ENCODE measurements around the gene PCSK2. TPM values are rescaled to one million over a fixed set of nuclear protein-coding genes. Genes with fewer than 3 reads are reported as not detected.

PCSK2 gene
- total RNA-seq, 2 donors from 2014 or later = 0.18 to 2.7 TPM

GRCh38 chr20:17504898-17505635 lies 278.2 kb downstream of the PCSK2 start:
- H3K9me3 ChIP-seq = no peaks in the 10 kb centered on the region
- H3K27ac ChIP-seq = peak overlapping the region in 1 of 2 donors; percentile 15
- intact Hi-C loops (cut with DNase I) = loop anchor here (1.0 to 5.0 kb wide), 4 partner anchors 112 to 492 kb away; no protein-coding TSS in a partner anchor
- no peaks in the 10 kb centered on the region for H3K4me1 ChIP-seq (replicated peaks)
- WGBS = 3% methylated on average over 27 of the region's 30 CpGs
- H3K27me3 ChIP-seq (replicated peaks; ENCODE audit: insufficient read depth) = no peaks in the 10 kb centered on the region
- peak; percentile 18 for DNase-seq (ENCODE audit: low spot score)
- no peak for TF ChIP-seq POLR2A (IDR thresholded peaks at IDR 0.05)
- TF ChIP-seq, protein P1, sequence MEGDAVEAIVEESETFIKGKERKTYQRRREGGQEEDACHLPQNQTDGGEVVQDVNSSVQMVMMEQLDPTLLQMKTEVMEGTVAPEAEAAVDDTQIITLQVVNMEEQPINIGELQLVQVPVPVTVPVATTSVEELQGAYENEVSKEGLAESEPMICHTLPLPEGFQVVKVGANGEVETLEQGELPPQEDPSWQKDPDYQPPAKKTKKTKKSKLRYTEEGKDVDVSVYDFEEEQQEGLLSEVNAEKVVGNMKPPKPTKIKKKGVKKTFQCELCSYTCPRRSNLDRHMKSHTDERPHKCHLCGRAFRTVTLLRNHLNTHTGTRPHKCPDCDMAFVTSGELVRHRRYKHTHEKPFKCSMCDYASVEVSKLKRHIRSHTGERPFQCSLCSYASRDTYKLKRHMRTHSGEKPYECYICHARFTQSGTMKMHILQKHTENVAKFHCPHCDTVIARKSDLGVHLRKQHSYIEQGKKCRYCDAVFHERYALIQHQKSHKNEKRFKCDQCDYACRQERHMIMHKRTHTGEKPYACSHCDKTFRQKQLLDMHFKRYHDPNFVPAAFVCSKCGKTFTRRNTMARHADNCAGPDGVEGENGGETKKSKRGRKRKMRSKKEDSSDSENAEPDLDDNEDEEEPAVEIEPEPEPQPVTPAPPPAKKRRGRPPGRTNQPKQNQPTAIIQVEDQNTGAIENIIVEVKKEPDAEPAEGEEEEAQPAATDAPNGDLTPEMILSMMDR (IDR thresholded peaks at IDR 0.05) = peak; percentile 60 to 77 (median 68)
- H3K4me3 ChIP-seq = peak overlapping the region; percentile 30 to 34
- no peaks in the 10 kb centered on the region for H3K36me3 ChIP-seq

DNA sequence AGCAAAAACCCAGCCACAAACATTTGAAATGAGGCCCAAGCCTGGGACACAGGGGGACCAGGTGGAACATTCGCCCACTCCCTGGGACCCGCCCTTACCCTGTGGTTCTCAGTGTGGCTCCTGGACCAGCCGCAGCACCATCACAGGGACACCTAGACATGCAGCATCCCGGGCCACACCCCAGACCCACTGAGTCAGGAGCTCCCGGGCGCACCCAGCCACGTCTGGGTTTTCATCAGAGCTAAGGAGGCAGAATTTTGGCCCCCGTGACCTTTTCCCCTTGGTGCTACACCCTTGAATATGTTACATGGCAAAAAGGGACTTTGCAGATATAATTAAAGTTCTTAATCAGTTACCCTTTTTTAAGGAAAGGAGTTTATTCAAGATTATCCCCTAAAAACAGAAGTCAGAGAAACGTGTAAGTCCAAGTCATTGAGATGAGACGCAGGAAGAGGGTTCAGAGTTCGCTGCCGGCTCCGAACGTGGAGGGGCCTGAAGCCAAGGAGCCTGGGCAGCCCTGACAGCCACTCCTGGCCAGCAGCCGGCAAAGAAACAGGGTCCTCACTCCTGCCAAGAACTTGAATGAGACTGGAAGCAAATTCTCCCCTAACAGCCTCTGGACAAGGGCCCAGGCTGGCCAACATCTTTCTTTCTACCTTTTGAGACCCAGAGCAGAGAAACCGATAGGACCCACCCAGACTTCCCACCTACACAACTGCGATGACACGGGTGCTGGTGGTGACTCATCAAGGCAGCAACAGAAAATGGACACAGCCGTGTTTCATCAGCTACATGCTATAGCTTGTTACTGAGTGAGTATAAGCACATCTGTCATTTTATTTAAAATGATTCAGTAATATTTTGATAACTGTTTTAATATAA lies 279.0 kb downstream of the PCSK2 start:
- no peaks in the 10 kb centered on the region for H3K9me3 ChIP-seq
- H3K4me1 ChIP-seq (replicated peaks) = no peaks in the 10 kb centered on the region
- peak overlapping the region; percentile 30 to 34 for H3K4me3 ChIP-seq
- DNase-seq (ENCODE audit: low spot score) = no peak
- WGBS = 85% methylated on average over 19 of the region's 19 CpGs
- intact Hi-C loops (cut with DNase I) = loop anchor here (1.0 to 5.0 kb wide), 2 partner anchors 111 to 391 kb away; no protein-coding TSS in a partner anchor
- H3K27me3 ChIP-seq (replicated peaks; ENCODE audit: insufficient read depth) = no peaks in the 10 kb centered on the region
- TF ChIP-seq POLR2AphosphoS5 (IDR thresholded peaks at IDR 0.05) = no peak
- no peak for TF ChIP-seq POLR2A (IDR thresholded peaks at IDR 0.05)
- TF ChIP-seq, protein P1 (IDR thresholded peaks at IDR 0.05) = no peak
- H3K36me3 ChIP-seq = no peaks in the 10 kb centered on the region
- H3K27ac ChIP-seq = no peak overlapping the region

DNA sequence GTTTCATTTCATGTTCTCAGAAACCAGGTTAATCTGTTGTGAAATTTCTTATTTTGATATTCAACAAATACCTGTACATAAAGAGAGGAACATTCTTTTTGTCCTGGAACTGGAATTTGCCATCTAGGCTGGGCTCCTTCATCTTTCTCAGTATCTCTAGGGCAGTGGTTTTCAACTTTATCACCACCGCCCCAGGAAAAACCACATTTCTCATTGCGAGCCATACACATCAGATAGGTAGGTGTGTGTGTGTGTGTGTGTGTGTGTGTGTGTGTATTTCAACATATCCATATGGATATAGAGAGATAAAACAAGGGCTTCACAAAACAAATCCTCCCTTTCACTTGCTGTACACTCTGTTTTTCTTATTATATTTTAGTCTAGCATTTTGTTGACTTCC lies 280.2 kb downstream of the PCSK2 start:
- DNase-seq (ENCODE audit: low spot score) = no peak
- Histone ChIP-seq H3K9me3 (no peaks in the 10 kb centered on the region), H3K4me3 (no peak overlapping the region), H3K4me1 (replicated peaks) (no peaks in the 10 kb centered on the region), H3K27me3 (replicated peaks; ENCODE audit: insufficient read depth) (no peaks in the 10 kb centered on the region), H3K36me3 (no peaks in the 10 kb centered on the region), H3K27ac (no peak overlapping the region)
- no peak for TF ChIP-seq POLR2AphosphoS5 (IDR thresholded peaks at IDR 0.05)
- TF ChIP-seq POLR2A (IDR thresholded peaks at IDR 0.05) = no peak
- TF ChIP-seq, protein P1 (IDR thresholded peaks at IDR 0.05) = no peak
- intact Hi-C loops (cut with DNase I) = loop anchor here (5.0 kb wide), 1 partner anchor 390 kb away; no protein-coding TSS in a partner anchor
- WGBS = 90% methylated on average over 2 of the region's 2 CpGs

- Histone ChIP-seq H3K36me3 (no peaks in the 10 kb centered on the region), H3K4me1 (replicated peaks) (no peaks in the 10 kb centered on the region), H3K27me3 (replicated peaks; ENCODE audit: insufficient read depth) (no peaks in the 10 kb centered on the region), H3K4me3 (no peak overlapping the region), H3K9me3 (no peaks in the 10 kb centered on the region), H3K27ac (no peak overlapping the region)
- intact Hi-C loops (cut with DNase I) = loop anchor here (5.0 kb wide), 1 partner anchor 390 kb away; no protein-coding TSS in a partner anchor
- WGBS = 88% methylated on average over 5 of the region's 5 CpGs
- DNase-seq (ENCODE audit: low spot score) = no peak
- TF ChIP-seq, protein P1 (IDR thresholded peaks at IDR 0.05) = no peak
- TF ChIP-seq POLR2AphosphoS5 (IDR thresholded peaks at IDR 0.05) (no peak), POLR2A (IDR thresholded peaks at IDR 0.05) (no peak)
Observed at GRCh38 chr20:17507531-17507930, 280.7 kb downstream of the PCSK2 start.
